ENCODE measurements around the gene ATP13A3.

Gene ATP13A3

DNA sequence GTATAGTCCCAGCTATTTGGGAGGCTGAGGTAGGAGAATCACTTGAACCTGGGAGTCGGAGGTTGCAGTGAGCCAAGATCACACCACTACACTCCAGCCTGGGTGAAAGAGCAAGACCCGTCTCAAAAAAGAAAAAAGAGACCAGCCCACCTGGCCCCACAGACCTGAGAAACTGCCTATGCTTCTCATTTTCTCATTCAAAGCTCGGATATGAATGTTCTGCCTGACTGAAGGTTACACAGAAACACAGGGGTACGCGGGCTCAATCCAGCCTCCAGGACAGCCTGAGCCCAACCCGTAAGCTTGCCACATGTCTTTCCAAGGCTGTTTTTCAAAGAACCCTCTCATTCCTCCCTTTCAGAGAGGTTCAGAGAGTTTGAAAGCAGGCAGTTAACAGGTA, 107.6 kb downstream of the ATP13A3 start:
- no peak for DNase-seq (ENCODE audit: low spot score)
- in situ Hi-C loops (cut with MboI; ENCODE audit: low sequenced_read_pairs, unreplicated experiment): no loop called here
- TF ChIP-seq, protein P1, sequence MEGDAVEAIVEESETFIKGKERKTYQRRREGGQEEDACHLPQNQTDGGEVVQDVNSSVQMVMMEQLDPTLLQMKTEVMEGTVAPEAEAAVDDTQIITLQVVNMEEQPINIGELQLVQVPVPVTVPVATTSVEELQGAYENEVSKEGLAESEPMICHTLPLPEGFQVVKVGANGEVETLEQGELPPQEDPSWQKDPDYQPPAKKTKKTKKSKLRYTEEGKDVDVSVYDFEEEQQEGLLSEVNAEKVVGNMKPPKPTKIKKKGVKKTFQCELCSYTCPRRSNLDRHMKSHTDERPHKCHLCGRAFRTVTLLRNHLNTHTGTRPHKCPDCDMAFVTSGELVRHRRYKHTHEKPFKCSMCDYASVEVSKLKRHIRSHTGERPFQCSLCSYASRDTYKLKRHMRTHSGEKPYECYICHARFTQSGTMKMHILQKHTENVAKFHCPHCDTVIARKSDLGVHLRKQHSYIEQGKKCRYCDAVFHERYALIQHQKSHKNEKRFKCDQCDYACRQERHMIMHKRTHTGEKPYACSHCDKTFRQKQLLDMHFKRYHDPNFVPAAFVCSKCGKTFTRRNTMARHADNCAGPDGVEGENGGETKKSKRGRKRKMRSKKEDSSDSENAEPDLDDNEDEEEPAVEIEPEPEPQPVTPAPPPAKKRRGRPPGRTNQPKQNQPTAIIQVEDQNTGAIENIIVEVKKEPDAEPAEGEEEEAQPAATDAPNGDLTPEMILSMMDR (IDR thresholded peaks at IDR 0.05; ENCODE audit: borderline replicate concordance, control extremely low read depth, extremely low read depth, insufficient read depth, missing control alignments): no peak

DNA sequence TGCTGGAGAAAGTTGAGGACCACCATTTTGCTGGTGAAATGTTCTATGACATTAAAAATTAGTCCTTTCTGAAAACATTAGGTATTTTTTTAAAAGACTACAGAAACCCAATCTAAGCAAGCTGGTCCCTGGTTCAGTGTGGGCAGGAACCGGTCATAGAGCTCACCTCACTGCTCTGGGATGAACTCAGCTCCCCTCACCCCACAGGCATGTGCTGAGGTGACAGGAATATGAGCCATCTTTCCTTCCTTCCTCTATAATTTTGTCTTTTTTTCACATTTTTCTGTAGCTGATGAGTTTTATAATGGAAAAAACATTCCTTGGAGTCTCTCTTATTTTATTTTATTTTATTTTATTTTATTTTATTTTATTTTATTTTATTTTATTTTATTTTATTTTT, 109.1 kb downstream of the ATP13A3 start:
- TF ChIP-seq, protein P1 (IDR thresholded peaks at IDR 0.05; ENCODE audit: borderline replicate concordance, control extremely low read depth, extremely low read depth, insufficient read depth, missing control alignments): no peak
- no peak for DNase-seq (ENCODE audit: low spot score)
- in situ Hi-C loops (cut with MboI; ENCODE audit: low sequenced_read_pairs, unreplicated experiment): no loop called here

DNA sequence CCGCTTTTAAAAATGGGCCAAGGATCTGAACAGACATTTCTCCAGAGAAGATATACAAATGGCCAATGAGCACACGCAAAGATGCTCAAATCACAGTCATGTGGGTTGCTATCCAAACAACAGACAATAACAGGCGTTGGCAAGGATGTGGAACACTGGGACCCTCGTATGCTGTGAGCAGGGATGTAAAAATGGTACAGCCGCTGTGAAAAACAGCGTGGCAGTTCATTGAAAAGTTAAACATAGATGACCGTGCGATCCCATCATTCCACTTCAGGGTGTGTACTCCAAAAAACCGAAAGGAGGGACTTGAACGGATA, 110.6 kb downstream of the ATP13A3 start:
- DNase-seq (ENCODE audit: low spot score): no peak
- in situ Hi-C loops (cut with MboI; ENCODE audit: low sequenced_read_pairs, unreplicated experiment): no loop called here
- TF ChIP-seq, protein P1 (IDR thresholded peaks at IDR 0.05; ENCODE audit: borderline replicate concordance, control extremely low read depth, extremely low read depth, insufficient read depth, missing control alignments): no peak

DNA sequence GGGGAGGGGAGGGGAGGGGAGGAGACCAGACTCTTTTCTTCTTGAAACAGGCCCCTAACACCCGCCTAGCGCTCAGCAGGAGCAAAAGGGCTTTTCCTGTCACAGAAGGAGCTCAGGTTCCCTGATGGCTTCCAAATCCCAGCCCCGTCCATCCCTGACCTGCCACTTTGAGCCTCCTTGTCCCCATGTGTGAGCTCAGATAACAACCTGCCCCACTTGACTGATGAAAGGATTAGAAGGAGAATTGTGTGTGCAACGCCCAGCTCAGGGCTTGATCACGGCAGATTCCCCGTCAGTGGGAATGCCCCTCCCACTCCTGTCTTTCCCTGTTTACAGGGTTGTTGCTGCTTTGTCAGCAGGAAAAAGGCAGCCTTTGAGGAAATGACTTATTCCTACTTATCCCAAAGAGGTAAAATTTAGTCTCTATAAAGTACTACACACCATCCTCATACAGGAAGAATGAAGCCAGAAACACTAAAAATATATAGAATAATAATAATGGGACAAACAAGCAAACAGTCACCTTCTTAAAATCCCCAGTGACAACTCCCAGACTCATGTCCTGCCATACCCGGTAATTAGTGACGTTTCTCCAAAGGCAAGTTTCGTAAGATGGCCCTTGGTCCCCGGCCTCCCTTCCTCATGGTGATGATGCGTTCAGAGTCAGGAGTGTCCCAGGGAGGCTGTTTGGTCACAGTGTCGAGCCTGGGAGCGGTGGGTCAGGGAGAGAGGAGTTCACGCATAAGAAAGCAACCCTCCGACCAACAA, 111.1 kb downstream of the ATP13A3 start:
- TF ChIP-seq, protein P1 (IDR thresholded peaks at IDR 0.05; ENCODE audit: borderline replicate concordance, control extremely low read depth, extremely low read depth, insufficient read depth, missing control alignments): no peak
- no peak for DNase-seq (ENCODE audit: low spot score)
- in situ Hi-C loops (cut with MboI; ENCODE audit: low sequenced_read_pairs, unreplicated experiment): no loop called here

DNA sequence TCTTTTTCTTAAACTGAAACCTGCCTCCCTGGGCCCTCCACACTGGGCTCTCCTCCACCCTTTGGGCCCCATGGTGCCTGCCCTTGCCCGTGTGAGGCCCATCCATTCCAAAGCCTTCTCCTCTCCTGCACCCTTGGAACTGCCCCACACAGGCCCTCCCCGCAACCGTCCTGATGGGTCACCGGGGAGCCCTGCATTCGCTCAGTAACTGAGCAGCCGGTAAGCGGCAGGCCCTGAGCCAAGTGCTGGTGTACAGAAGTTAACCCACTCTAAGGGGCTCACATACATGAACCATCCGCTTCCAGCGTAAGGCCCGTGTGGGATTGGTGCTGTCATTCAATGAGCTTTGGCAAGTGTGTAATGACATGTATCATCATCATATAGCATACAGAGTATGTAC, 111.9 kb downstream of the ATP13A3 start:
- in situ Hi-C loops (cut with MboI; ENCODE audit: low sequenced_read_pairs, unreplicated experiment): no loop called here
- TF ChIP-seq, protein P1 (IDR thresholded peaks at IDR 0.05; ENCODE audit: borderline replicate concordance, control extremely low read depth, extremely low read depth, insufficient read depth, missing control alignments): no peak
- DNase-seq (ENCODE audit: low spot score): no peak

DNA sequence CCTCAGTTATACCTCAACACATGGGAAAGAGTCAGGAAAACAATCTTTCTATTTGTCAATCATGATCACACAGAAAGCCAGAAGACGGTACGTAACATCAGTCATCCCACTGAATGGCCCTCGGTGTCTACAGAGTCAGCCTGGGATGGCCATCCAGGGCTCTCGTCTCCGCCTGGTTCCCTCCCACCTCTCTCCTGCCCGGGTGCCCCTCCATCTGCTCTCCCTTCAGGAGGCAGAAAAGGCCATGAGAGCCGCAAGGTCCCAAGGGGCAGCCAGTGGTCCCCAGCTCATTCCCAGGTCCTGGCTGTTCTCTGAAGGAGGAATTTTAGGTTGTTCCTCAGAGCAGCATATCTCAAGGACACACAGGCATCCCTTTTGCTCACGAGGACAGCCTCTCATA, 112.9 kb downstream of the ATP13A3 start:
- in situ Hi-C loops (cut with MboI; ENCODE audit: low sequenced_read_pairs, unreplicated experiment): no loop called here
- no peak for DNase-seq (ENCODE audit: low spot score)
- TF ChIP-seq, protein P1 (IDR thresholded peaks at IDR 0.05; ENCODE audit: borderline replicate concordance, control extremely low read depth, extremely low read depth, insufficient read depth, missing control alignments): no peak
